Measurements from ENCODE around the gene PRKAA2. TPM values are rescaled to one million over a fixed set of nuclear protein-coding genes. Genes with fewer than 3 reads are reported as not detected.

Gene PRKAA2
- total and polyA plus RNA-seq, 8 donors, result 0.93 to 15.4 (median 5.8) TPM

GRCh38 chr1:56625819-56626440, 19.2 kb upstream of the PRKAA2 start:
- no peak for DNase-seq
- H3K36me3 ChIP-seq, result no peaks in the 10 kb centered on the region
- no peaks in the 10 kb centered on the region for H3K4me1 ChIP-seq
- H3K27me3 ChIP-seq, result no peaks in the 10 kb centered on the region
- H3K9me3 ChIP-seq, result no peaks in the 10 kb centered on the region
- no peak overlapping the region for H3K27ac ChIP-seq
- H3K4me3 ChIP-seq, result no peak overlapping the region
- intact Hi-C loops (cut with DNase I; ENCODE audit: low total_unique reads), result no loop called here
- 50 to 59% (median 55%) methylated on average over 5 of the region's 5 CpGs for WGBS, 5 donors
- TF ChIP-seq, protein P1, sequence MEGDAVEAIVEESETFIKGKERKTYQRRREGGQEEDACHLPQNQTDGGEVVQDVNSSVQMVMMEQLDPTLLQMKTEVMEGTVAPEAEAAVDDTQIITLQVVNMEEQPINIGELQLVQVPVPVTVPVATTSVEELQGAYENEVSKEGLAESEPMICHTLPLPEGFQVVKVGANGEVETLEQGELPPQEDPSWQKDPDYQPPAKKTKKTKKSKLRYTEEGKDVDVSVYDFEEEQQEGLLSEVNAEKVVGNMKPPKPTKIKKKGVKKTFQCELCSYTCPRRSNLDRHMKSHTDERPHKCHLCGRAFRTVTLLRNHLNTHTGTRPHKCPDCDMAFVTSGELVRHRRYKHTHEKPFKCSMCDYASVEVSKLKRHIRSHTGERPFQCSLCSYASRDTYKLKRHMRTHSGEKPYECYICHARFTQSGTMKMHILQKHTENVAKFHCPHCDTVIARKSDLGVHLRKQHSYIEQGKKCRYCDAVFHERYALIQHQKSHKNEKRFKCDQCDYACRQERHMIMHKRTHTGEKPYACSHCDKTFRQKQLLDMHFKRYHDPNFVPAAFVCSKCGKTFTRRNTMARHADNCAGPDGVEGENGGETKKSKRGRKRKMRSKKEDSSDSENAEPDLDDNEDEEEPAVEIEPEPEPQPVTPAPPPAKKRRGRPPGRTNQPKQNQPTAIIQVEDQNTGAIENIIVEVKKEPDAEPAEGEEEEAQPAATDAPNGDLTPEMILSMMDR (IDR thresholded peaks at IDR 0.05), result no peak
- TF ChIP-seq POLR2A (IDR thresholded peaks at IDR 0.05), result no peak
- no peak for TF ChIP-seq POLR2AphosphoS5 (IDR thresholded peaks at IDR 0.05)
- no peak for TF ChIP-seq EP300 (IDR thresholded peaks at IDR 0.05)

DNA sequence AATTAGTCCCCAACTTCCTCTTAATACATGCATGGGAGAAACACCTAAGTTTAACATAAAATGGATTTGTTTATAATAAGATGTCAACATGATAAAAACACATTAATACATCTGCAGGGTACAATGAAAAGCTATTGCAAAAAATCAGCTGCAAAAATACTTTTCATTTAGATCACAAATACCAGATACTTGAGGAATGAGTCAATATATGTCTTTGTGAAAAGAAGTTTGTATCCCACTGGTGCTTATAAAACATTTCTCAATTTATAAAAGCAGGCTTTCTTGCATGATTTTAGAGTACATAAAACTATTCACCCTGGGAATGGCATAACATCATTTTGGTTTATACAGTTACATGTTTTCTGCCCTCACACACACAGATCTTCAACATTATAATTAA, 18.6 kb upstream of the PRKAA2 start:
- Histone ChIP-seq H3K4me1 (no peaks in the 10 kb centered on the region), H3K36me3 (no peaks in the 10 kb centered on the region), H3K4me3 (no peak overlapping the region), H3K27me3 (no peaks in the 10 kb centered on the region), H3K9me3 (no peaks in the 10 kb centered on the region), H3K27ac (no peak overlapping the region)
- no peak for DNase-seq
- intact Hi-C loops (cut with DNase I; ENCODE audit: low total_unique reads), result no loop called here
- TF ChIP-seq EP300 (IDR thresholded peaks at IDR 0.05), result no peak
- TF ChIP-seq POLR2A (IDR thresholded peaks at IDR 0.05), result no peak
- TF ChIP-seq POLR2AphosphoS5 (IDR thresholded peaks at IDR 0.05), result no peak
- TF ChIP-seq, protein P1 (IDR thresholded peaks at IDR 0.05), result no peak

DNA sequence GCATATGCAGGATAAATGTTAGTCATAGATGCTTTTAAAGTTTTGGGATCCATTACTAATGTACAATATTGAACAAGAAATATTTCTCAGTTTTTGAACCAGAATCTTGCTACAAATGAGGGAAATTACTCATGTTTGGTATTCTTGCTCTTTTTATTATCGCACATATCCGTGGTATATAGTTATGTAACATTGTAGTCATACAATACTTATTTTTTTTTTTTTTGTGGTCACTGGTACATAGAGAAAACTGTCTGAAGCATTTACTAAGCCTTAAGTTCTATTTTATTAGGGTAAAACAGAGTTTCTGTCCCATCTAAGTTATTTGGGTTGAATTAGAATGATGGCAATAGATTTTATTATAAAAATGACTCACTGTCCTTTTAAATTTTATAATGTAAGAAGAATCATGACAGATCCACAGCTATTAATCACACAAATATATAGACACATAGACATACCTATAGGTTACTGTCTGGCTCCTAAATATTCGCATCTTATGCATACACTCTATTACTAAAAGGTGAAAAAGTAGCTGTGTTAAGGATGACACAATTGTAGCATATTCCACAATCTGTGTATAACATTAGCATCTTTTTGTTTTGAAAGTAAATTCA, 18.0 kb upstream of the PRKAA2 start:
- H3K27ac ChIP-seq, result no peak overlapping the region
- no peak for DNase-seq
- H3K36me3 ChIP-seq, result no peaks in the 10 kb centered on the region
- TF ChIP-seq EP300 (IDR thresholded peaks at IDR 0.05) (no peak), POLR2AphosphoS5 (IDR thresholded peaks at IDR 0.05) (no peak), POLR2A (IDR thresholded peaks at IDR 0.05) (no peak)
- TF ChIP-seq, protein P1 (IDR thresholded peaks at IDR 0.05), result no peak
- H3K4me3 ChIP-seq, result no peak overlapping the region
- no peaks in the 10 kb centered on the region for H3K9me3 ChIP-seq
- 71 to 89% (median 86%) methylated on average over 3 of the region's 3 CpGs for WGBS, 5 donors
- H3K27me3 ChIP-seq, result peaks cover 0 to 1% (median 0%) of the 10 kb centered on the region in 3 donors
- intact Hi-C loops (cut with DNase I; ENCODE audit: low total_unique reads), result no loop called here
- H3K4me1 ChIP-seq, result no peaks in the 10 kb centered on the region

GRCh38 chr1:56627636-56628039, 17.5 kb upstream of the PRKAA2 start:
- no peaks in the 10 kb centered on the region for H3K9me3 ChIP-seq
- WGBS, 5 donors, result 48 to 66% (median 55%) methylated on average over 3 of the region's 3 CpGs

More at GRCh38 chr1:56627636-56628039, 17.5 kb upstream of the PRKAA2 start:
- no peaks in the 10 kb centered on the region for H3K4me1 ChIP-seq
- intact Hi-C loops (cut with DNase I; ENCODE audit: low total_unique reads), result no loop called here
- peaks cover 0 to 3% (median 0%) of the 10 kb centered on the region in 3 donors for H3K27me3 ChIP-seq
- DNase-seq, result no peak
- no peak overlapping the region for H3K27ac ChIP-seq
- no peak overlapping the region for H3K4me3 ChIP-seq
- no peaks in the 10 kb centered on the region for H3K36me3 ChIP-seq
- TF ChIP-seq POLR2A (IDR thresholded peaks at IDR 0.05) (no peak), EP300 (IDR thresholded peaks at IDR 0.05) (no peak)
- TF ChIP-seq, protein P1 (IDR thresholded peaks at IDR 0.05), result no peak
